GM13977 (cell line): ENCODE data around the gene ZNF697.
A peak's percentile ranks its signal among the peaks of the same experiment; 100 is the strongest.
"Not testable (repeated sequence)": the region's sequence is repeated elsewhere in the genome, so short reads cannot be mapped to it uniquely, and the experiment has no call there.

Experiments used
- DNase-seq: peaks from one replicate; pipeline ENCODE4 v3.0.0; 2012; ENCODE audit warnings: low spot score
- in situ Hi-C: fragments of 300-500 bp; cut with MboI; formaldehyde crosslinking; loops from one replicate; pipeline ENCODE4 v1.12.0; 2022; ENCODE audit warnings: low sequenced_read_pairs, low pct_unique_long_range_greater_than_20kb, mixed read lengths, inconsistent platforms; ENCODE audit not compliant: unreplicated experiment
- TF ChIP-seq, protein P1 (sequence below): IDR thresholded peaks from 2 replicates; pipeline ENCODE4 v1.5.1; 2012; ENCODE audit warnings: mild to moderate bottlenecking, control low read depth; ENCODE audit not compliant: insufficient read depth; ENCODE audit errors: extremely low read depth, missing control alignments

ZNF697 gene

DNA sequence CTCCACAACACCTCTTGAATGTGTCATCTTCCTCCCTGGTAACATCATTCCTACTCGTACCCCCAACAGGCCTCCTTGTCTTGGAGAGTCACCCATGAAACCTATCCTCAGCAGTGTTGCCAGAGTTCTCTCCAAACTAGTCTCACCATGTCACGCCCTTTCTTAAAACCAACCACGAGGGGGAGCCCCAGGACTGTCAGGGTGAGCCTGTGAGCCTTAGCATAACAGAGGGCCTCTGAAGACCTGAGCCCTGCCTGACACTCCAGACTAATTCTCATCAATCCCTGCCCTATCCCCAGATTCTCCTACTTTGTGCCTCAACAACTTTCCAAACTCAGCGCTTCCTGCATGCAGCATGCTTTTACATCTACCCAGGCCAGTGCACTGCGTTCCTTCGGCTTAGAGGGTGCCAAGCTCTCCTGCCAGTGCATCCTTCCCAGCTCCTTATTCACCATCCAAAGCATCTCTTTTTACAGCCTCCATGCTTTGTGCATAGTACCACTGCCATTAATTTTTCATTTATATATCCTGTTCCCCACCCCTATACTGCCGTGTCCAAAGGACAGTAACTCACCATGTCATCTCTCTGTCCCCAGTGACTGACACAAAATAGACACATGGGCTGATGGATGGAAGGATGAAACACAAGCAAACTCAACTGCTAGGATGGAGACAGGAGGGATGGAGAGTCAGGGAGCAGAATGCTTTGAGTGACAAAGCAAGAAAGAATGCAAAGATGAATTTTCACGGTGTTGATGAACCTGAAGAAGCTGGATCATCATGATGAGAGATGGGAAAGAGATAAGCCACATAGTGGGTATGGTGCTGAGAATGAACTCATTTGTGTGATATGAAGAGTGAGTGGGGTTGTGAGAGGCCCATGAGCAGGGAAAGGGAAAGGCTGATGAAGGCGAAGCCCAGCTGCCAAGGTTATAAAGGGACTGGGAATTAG lies 34.0 kb downstream of the ZNF697 start:
- in situ Hi-C loops: no loop called here
- TF ChIP-seq, protein P1, sequence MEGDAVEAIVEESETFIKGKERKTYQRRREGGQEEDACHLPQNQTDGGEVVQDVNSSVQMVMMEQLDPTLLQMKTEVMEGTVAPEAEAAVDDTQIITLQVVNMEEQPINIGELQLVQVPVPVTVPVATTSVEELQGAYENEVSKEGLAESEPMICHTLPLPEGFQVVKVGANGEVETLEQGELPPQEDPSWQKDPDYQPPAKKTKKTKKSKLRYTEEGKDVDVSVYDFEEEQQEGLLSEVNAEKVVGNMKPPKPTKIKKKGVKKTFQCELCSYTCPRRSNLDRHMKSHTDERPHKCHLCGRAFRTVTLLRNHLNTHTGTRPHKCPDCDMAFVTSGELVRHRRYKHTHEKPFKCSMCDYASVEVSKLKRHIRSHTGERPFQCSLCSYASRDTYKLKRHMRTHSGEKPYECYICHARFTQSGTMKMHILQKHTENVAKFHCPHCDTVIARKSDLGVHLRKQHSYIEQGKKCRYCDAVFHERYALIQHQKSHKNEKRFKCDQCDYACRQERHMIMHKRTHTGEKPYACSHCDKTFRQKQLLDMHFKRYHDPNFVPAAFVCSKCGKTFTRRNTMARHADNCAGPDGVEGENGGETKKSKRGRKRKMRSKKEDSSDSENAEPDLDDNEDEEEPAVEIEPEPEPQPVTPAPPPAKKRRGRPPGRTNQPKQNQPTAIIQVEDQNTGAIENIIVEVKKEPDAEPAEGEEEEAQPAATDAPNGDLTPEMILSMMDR: peak; percentile 80
- peak; percentile 65 for DNase-seq

GRCh38 chr1:119611701-119612113 lies 36.4 kb downstream of the ZNF697 start:
- TF ChIP-seq, protein P1: peak; percentile 94
- in situ Hi-C loops: no loop called here
- peak; percentile 67 for DNase-seq

DNA sequence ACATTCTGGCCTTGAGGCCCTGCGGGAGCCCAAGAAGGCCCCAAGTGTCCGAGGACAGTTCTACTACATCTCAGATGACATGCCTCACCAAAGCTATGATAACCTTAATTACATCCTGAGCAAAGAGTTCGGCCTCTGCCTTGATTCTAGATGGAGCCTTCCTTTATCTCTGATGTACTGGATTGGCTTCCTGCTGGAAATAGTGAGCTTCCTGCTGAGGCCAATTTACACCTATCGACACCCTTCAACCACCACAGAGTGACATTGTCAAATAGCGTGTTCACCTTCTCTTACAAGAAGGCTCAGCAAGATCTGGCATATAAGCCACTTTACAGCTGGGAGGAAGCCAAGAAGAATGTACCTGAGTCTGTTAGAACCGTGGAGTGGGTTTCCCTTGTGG lies 39.2 kb downstream of the ZNF697 start:
- in situ Hi-C loops, DNase-seq: not testable (repeated sequence)

DNA sequence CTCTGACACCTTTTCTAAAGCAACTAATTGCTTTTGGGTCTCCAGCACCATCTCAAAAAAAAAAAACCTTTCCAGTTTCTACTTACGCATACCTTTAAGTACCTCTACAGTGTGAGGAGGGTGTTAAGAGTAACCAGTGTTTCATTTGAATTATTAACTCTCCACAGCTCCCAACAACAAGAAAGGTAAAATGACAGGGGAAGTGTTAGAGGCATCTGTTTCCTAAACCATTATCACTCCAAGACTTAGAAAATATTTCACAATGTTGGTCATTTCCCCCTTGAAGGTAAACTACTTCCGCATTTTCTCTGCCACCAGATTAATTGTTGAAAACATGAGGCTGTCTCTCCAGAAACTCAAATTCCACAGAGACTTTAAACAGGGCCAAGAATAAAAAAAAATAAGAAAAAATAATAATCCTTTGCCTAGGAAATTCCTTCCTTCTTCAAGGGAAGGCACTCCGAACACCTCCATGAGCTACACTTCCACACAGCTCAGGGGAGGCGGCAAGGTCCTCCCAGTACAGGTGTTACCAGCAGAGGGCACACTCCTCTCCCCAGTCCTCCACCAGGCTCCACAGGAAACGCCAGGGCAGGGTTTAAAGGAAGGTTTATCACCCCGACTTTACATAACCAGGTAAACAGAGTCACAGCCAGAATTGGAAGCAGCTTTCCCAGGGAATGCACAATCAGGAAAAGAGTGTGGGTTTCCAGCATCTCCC lies 40.8 kb downstream of the ZNF697 start:
- DNase-seq, in situ Hi-C loops: not testable (repeated sequence)

DNA sequence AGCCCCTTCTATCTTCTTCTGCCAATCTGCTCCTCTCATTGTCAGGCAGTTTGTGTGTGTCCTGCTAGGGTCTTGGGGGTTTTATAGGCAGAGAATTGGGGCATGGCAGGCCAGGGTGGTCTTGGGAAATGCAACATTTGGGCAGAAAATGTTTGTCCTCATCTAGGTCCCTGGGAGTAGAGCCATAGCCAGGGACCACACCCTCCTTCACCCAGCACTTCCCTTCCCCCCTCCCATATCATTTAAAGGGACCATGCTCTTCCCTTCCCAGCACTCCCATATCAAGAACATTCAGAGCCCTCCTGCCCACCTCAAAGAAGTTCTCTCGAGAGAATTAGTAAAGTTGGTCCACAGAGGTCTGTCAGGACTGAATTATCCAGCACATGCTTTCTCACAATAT lies 41.7 kb downstream of the ZNF697 start:
- no peak for DNase-seq
- TF ChIP-seq, protein P1: no peak
- in situ Hi-C loops: no loop called here

GRCh38 chr1:119605686-119606085 lies 42.4 kb downstream of the ZNF697 start:
- DNase-seq: no peak
- TF ChIP-seq, protein P1: no peak
- in situ Hi-C loops: no loop called here

DNA sequence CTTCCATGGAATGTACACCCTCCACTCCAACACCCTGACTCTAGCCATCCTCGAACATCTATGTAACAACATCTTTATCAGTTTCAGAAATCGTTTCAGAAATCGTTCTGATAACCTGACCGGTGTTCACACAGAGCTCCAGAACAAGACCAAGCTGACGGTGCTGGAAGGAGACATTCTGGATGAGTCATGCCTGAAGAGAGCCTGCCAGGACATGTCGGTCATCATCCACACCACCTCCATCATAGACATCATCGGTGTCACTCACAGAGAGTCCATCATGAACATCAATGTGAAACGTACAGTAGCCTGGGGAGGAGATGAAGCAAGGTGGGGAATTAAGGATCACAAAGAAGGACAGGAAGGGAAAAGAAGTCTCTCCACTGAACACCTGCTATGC lies 43.0 kb downstream of the ZNF697 start:
- in situ Hi-C loops, DNase-seq: not testable (repeated sequence)

DNA sequence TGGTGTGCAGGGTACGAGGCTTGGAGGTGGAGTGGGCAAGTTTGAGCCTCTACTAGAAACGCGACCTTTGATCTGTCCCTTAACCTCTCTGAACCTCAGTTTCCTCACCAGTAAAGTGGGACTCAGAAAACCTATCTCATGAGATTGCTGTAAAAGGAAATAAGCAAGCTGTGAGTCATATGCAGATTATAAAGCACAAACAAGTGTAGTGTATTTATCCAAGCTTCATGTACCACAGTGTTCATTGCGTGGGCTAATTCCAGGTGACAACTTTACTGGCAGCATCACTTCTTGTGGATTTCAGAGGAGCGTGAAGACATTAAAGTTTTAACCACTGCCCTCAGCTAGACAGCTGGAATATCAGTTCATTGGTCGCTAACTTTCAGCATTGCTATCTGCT lies 44.4 kb downstream of the ZNF697 start:
- no peak for DNase-seq
- TF ChIP-seq, protein P1: no peak
- in situ Hi-C loops: no loop called here

GRCh38 chr1:119603241-119603640 lies 44.8 kb downstream of the ZNF697 start:
- DNase-seq, in situ Hi-C loops: not testable (repeated sequence)

- in situ Hi-C loops, DNase-seq: not testable (repeated sequence)
These were observed 45.3 kb downstream of the ZNF697 start for GRCh38 chr1:119602789-119603188.
